ENCODE data around the gene PDE11A.
"Not testable (repeated sequence)": the region's sequence is repeated elsewhere in the genome, so short reads cannot be mapped to it uniquely, and the experiment has no call there.

PDE11A gene

GRCh38 chr2:177810906-177811305 lies 261.7 kb downstream of the PDE11A start:
- no peak for DNase-seq

GRCh38 chr2:177808984-177809809 lies 263.4 kb downstream of the PDE11A start:
- DNase-seq, result no peak

GRCh38 chr2:177806025-177806424 lies 266.6 kb downstream of the PDE11A start:
- DNase-seq, result no peak

GRCh38 chr2:177799531-177799930 lies 273.0 kb downstream of the PDE11A start:
- DNase-seq, result no peak

GRCh38 chr2:177797808-177798207 lies 274.8 kb downstream of the PDE11A start:
- DNase-seq, result no peak

- no peak for DNase-seq
Observed at GRCh38 chr2:177796654-177797415, 275.7 kb downstream of the PDE11A start.

GRCh38 chr2:177796011-177796410 lies 276.6 kb downstream of the PDE11A start:
- no peak for DNase-seq

- not testable (repeated sequence) for DNase-seq
Observed at GRCh38 chr2:177785143-177785542, 287.4 kb downstream of the PDE11A start.

- no peak for DNase-seq
Observed at GRCh38 chr2:177784745-177785067, 287.9 kb downstream of the PDE11A start.

GRCh38 chr2:177783835-177784744 lies 288.5 kb downstream of the PDE11A start:
- peak in 1 of 6 experiments; percentile 5 for DNase-seq

GRCh38 chr2:177783091-177783490 lies 289.5 kb downstream of the PDE11A start:
- no peak for DNase-seq

- DNase-seq, result no peak
Observed at GRCh38 chr2:177782613-177783012, 290.0 kb downstream of the PDE11A start.

GRCh38 chr2:177778472-177778871 lies 294.1 kb downstream of the PDE11A start:
- no peak for DNase-seq

GRCh38 chr2:177772529-177772928 lies 300.0 kb downstream of the PDE11A start:
- peak in 2 of 6 experiments; percentile 11 to 38 for DNase-seq

GRCh38 chr2:177771191-177771590 lies 301.4 kb downstream of the PDE11A start:
- DNase-seq, result no peak

GRCh38 chr2:177767768-177768167 lies 304.8 kb downstream of the PDE11A start:
- peak in 1 of 6 experiments; percentile 2 for DNase-seq

- no peak for DNase-seq
Observed at GRCh38 chr2:177765698-177766097, 306.9 kb downstream of the PDE11A start.

GRCh38 chr2:177763531-177764265 lies 308.9 kb downstream of the PDE11A start:
- DNase-seq, result peak; percentile 40 to 72 (median 61)

GRCh38 chr2:177759443-177759842 lies 313.1 kb downstream of the PDE11A start:
- DNase-seq, result no peak

GRCh38 chr2:177758591-177759371 lies 313.8 kb downstream of the PDE11A start:
- no peak for DNase-seq

GRCh38 chr2:177756336-177756735 lies 316.2 kb downstream of the PDE11A start:
- DNase-seq, result no peak

GRCh38 chr2:177754492-177754873 lies 318.1 kb downstream of the PDE11A start:
- DNase-seq, result no peak
